Psoas muscle (tissue), 8 donors: ENCODE results near the gene TAPBP. TPM values are rescaled to one million over a fixed set of nuclear protein-coding genes. Genes with fewer than 3 reads are reported as not detected.

ENCODE experiments used
- ATAC-seq, 4 donors: fragments of 200-7000 bp; cut with Tn5 transposase; one replicate each; pipeline ENCODE4 v1.9.1; 2020; ENCODE audit warnings: moderate library complexity in 3 of 4, mild to moderate bottlenecking in 2 of 4
- DNase-seq, 2 donors: peaks; one replicate each; pipeline ENCODE4 v3.0.0-alpha.2; 2020
- H3K27ac ChIP-seq: fragments of 200-600 bp; one replicate; pipeline ENCODE4 v1.8.0; 2022
- H3K27me3 ChIP-seq, 3 donors: fragments of 200-600 bp in 1 of 3; one replicate each; pipeline versions ENCODE4 v1.6.1 to v1.8.0; 2013 to 2022; ENCODE audit warnings: low read length in 2 of 3, mild to moderate bottlenecking in 2 of 3, moderate library complexity in 1 of 3; ENCODE audit not compliant: insufficient read depth in 3 of 3
- H3K36me3 ChIP-seq, 2 donors: fragments of 200-600 bp in 1 of 2; one replicate each; pipeline versions ENCODE4 v1.6.1 to v1.8.0; 2013 to 2022; ENCODE audit warnings: low read depth in 1 of 2, mild to moderate bottlenecking in 1 of 2, moderate library complexity in 1 of 2; ENCODE audit not compliant: insufficient read depth in 1 of 2
- H3K4me1 ChIP-seq: fragments of 200-600 bp; one replicate; pipeline ENCODE4 v1.8.0; 2022
- H3K4me3 ChIP-seq: fragments of 200-600 bp; one replicate; pipeline ENCODE4 v1.8.0; 2022; ENCODE audit warnings: mild to moderate bottlenecking
- H3K9me3 ChIP-seq: fragments of 200-600 bp; one replicate; pipeline ENCODE4 v1.8.0; 2022
- CTCF ChIP-seq: fragments of 200-600 bp; IDR thresholded peaks from one replicate; pipeline ENCODE4 v1.8.0; 2022; ENCODE audit warnings: antibody characterized with exemption
- WGBS, 3 donors: extraction: QIAGEN DNeasy Blood & Tissue Kit; methylation state at CpG; one replicate each; pipeline versions ENCODE4 v1.1.6 to v1.1.7; 2013; 5-methylcytosine and 5-hydroxymethylcytosine counted together
- intact Hi-C, 2 donors: fragments of 100-400 bp; cut with DNase I; formaldehyde crosslinking; loops; one replicate each; pipeline versions ENCODE4 v1.11.0 to v1.14.2; 2022
- polyA plus RNA-seq, 3 donors: library from polyadenylated mRNA; stranded (reverse); fragments of 200-250 nt; gene quantifications; one replicate each; pipeline ENCODE4 v1.2.3, GENCODE V29; 2013
- total RNA-seq, 4 donors: library from RNA; stranded (reverse); fragmentation: NEBNext Ultra II Directional in 2 of 4; extraction: Animal tissue kit (Norgen Biotek cat#: 25700) in 2 of 4; gene quantifications; one replicate each; pipeline versions ENCODE4 v1.2.1 to v1.2.4, GENCODE V29; 2021 to 2023
- donor health status: healthy with polysubstance abuse.
- donor health status: DM: no; HTN: no; CAD: no; lungs with moderate emphysema.
- donor health status: Bipolar disorder and iron deficiency.
- donor health status: healthy.
- donor health status: DM: yes; HTN: yes; CAD: no.
- donor health status: DM: no; HTN: no; CAD: no.
- donor health status: DM: no; HTN: no; CAD: no.
- donor health status: DM: yes; HTN: yes; CAD: no.

Gene TAPBP
- total and polyA plus RNA-seq, 7 donors = 7.9 to 37.4 (median 24.4) TPM

GRCh38 chr6:33329058-33329457, 15.2 kb upstream of the TAPBP start:
- Histone ChIP-seq H3K36me3 (no peaks in the 10 kb centered on the region), H3K4me3 (no peak overlapping the region), H3K27ac (no peak overlapping the region), H3K27me3 (no peaks in the 10 kb centered on the region), H3K9me3 (no peaks in the 10 kb centered on the region), H3K4me1 (no peaks in the 10 kb centered on the region)
- ATAC-seq (no peak), DNase-seq (no peak)
- WGBS, 3 donors = 20 to 27% (median 27%) methylated on average over 5 of the region's 5 CpGs
- no peak for TF ChIP-seq CTCF
- intact Hi-C loops = no loop called here

DNA sequence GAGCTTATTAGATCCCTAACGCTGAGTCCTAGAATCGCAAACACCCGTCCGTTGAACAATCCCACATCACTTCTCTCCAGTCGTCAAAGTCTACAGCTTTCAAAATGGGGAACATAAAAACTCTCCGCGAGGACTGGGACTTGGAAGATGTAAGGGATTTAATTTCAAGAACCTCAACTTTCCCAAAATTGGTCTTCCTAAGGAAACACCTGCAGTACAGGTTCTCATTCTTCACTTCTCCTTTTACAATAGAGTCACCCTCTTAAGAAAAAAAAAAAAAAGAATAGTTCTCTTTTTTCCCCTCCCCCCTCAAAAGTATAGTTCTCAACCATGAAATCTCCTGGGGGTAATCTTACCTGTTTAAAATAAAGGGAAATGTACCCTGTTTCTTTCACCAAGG, 10.2 kb upstream of the TAPBP start:
- H3K27ac ChIP-seq = peak overlapping the region; percentile 88
- 15 to 24% (median 21%) methylated on average over 7 of the region's 7 CpGs for WGBS, 3 donors
- peak overlapping the region; percentile 80 for H3K4me3 ChIP-seq
- peaks cover 8 to 25% of the 10 kb centered on the region in 2 donors for H3K36me3 ChIP-seq
- TF ChIP-seq CTCF = no peak
- DNase-seq (no peak), ATAC-seq (no peak)
- peaks cover 24% of the 10 kb centered on the region for H3K4me1 ChIP-seq
- no peaks in the 10 kb centered on the region for H3K27me3 ChIP-seq
- intact Hi-C loops = no loop called here
- no peaks in the 10 kb centered on the region for H3K9me3 ChIP-seq

DNA sequence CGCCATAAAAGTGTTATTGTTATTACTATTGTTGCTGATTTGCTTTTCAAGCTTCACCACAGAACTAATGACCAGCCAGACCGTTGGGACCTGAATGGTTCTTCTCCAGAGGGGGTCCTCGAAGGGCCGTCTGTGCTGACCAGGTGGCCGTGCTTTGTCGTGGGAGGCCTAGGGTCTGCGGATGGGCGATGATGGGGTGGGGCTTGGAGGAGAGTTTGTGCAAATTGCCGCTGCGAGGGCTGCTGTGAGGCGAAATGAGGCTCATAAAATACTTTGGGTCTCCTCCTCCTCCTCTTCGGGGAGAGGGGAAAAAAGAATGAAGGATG, 9.7 kb upstream of the TAPBP start:
- Histone ChIP-seq H3K27ac (peak overlapping the region; percentile 88), H3K9me3 (no peaks in the 10 kb centered on the region), H3K4me1 (peaks cover 27% of the 10 kb centered on the region), H3K27me3 (no peaks in the 10 kb centered on the region), H3K36me3 (peaks cover 11 to 30% of the 10 kb centered on the region in 2 donors), H3K4me3 (peak overlapping the region; percentile 80)
- intact Hi-C loops = no loop called here
- ATAC-seq (peak in 2 of 4 donors; percentile 0 to 15), DNase-seq (no peak)
- TF ChIP-seq CTCF = no peak
- WGBS, 3 donors = 0 to 1% (median 1%) methylated on average over 11 to 12 of the region's 12 CpGs

GRCh38 chr6:33321227-33321626, 7.3 kb upstream of the TAPBP start:
- Histone ChIP-seq H3K4me3 (peak overlapping the region; percentile 80), H3K27me3 (no peaks in the 10 kb centered on the region), H3K36me3 (peaks cover 11 to 32% of the 10 kb centered on the region in 2 donors), H3K27ac (peak overlapping the region; percentile 88), H3K9me3 (no peaks in the 10 kb centered on the region), H3K4me1 (peaks cover 42% of the 10 kb centered on the region)
- 65 to 69% (median 68%) methylated on average over 9 of the region's 9 CpGs for WGBS, 3 donors
- DNase-seq (no peak), ATAC-seq (no peak)
- TF ChIP-seq CTCF = no peak
- intact Hi-C loops = no loop called here
